ENCODE measurements around the gene SINHCAF. TPM values are rescaled to one million over a fixed set of nuclear protein-coding genes. Genes with fewer than 3 reads are reported as not detected.
A peak's percentile ranks its signal among the peaks of the same experiment; 100 is the strongest.
"Not testable (repeated sequence)": the region's sequence is repeated elsewhere in the genome, so short reads cannot be mapped to it uniquely, and the experiment has no call there.

Gene SINHCAF
- total RNA-seq, 6 donors from 2014 or later, result 26.2 to 96.9 (median 42.0) TPM

- H3K4me3 ChIP-seq, result no peak overlapping the region
- no peak overlapping the region for H3K27ac ChIP-seq
- no peak for TF ChIP-seq POLR2AphosphoS5 (IDR thresholded peaks at IDR 0.05)
- TF ChIP-seq CTCF (IDR thresholded peaks at IDR 0.05), result no peak
- no peaks in the 10 kb centered on the region for H3K4me1 ChIP-seq
- 88 to 90% methylated on average over 15 of the region's 15 CpGs for WGBS, 2 donors
- H3K36me3 ChIP-seq, result no peaks in the 10 kb centered on the region
- ATAC-seq (ENCODE audit: low FRiP score in 2 of 2) (no peak), DNase-seq (no peak)
- H3K27me3 ChIP-seq, result no peaks in the 10 kb centered on the region
- H3K9me3 ChIP-seq, result no peaks in the 10 kb centered on the region
These were observed 80.0 kb downstream of the SINHCAF start for GRCh38 chr12:31245822-31246469.

- H3K36me3 ChIP-seq; DNase-seq; H3K27ac ChIP-seq; H3K4me3 ChIP-seq; H3K9me3 ChIP-seq; ATAC-seq (ENCODE audit: low FRiP score in 2 of 2); H3K27me3 ChIP-seq; H3K4me1 ChIP-seq: not testable (repeated sequence)
- WGBS, 2 donors, result 95 to 98% methylated on average over 10 of the region's 10 CpGs
These were observed 83.5 kb downstream of the SINHCAF start for GRCh38 chr12:31242418-31242817.

- peak in 1 of 2 donors; percentile 42 for DNase-seq
- Histone ChIP-seq H3K9me3 (no peaks in the 10 kb centered on the region), H3K4me1 (peaks cover 0 to 3% (median 0%) of the 10 kb centered on the region in 4 donors), H3K27ac (no peak overlapping the region), H3K27me3 (no peaks in the 10 kb centered on the region), H3K4me3 (no peak overlapping the region), H3K36me3 (no peaks in the 10 kb centered on the region)
- ATAC-seq (ENCODE audit: low FRiP score in 2 of 2), result peak in 1 of 2 donors; percentile 86
- 28 to 29% methylated on average over 11 of the region's 11 CpGs for WGBS, 2 donors
- TF ChIP-seq CTCF (IDR thresholded peaks at IDR 0.05) (peak; percentile 31 to 62 (median 50)), EP300 (IDR thresholded peaks at IDR 0.05) (no peak)
These were observed 87.1 kb downstream of the SINHCAF start for GRCh38 chr12:31238764-31239387.

- H3K4me3 ChIP-seq; H3K27ac ChIP-seq; H3K36me3 ChIP-seq; H3K4me1 ChIP-seq; ATAC-seq (ENCODE audit: low FRiP score in 2 of 2); H3K27me3 ChIP-seq; DNase-seq; H3K9me3 ChIP-seq: not testable (repeated sequence)
- 64 to 66% methylated on average over 10 of the region's 10 CpGs for WGBS, 2 donors
These were observed 87.6 kb downstream of the SINHCAF start for GRCh38 chr12:31238333-31238732.

- no peak overlapping the region for H3K27ac ChIP-seq
- no peak overlapping the region for H3K4me3 ChIP-seq
- no peaks in the 10 kb centered on the region for H3K36me3 ChIP-seq
- no peak for DNase-seq
- no peaks in the 10 kb centered on the region for H3K27me3 ChIP-seq
- H3K4me1 ChIP-seq, result peaks cover 0 to 3% (median 0%) of the 10 kb centered on the region in 4 donors
- TF ChIP-seq POLR2A (IDR thresholded peaks at IDR 0.05), result no peak
- no peak for TF ChIP-seq POLR2AphosphoS5 (IDR thresholded peaks at IDR 0.05)
- TF ChIP-seq CTCF (IDR thresholded peaks at IDR 0.05), result no peak
- TF ChIP-seq EP300 (IDR thresholded peaks at IDR 0.05), result no peak
- H3K9me3 ChIP-seq, result no peaks in the 10 kb centered on the region
- WGBS, 2 donors, result 76 to 79% methylated on average over 7 to 11 of the region's 11 CpGs
- ATAC-seq (ENCODE audit: low FRiP score in 2 of 2), result no peak
These were observed 88.8 kb downstream of the SINHCAF start for GRCh38 chr12:31236998-31237637.
